Osteoblast (primary cell): ENCODE results near the gene PRSS38. TPM values are rescaled to one million over a fixed set of nuclear protein-coding genes. Genes with fewer than 3 reads are reported as not detected.
A peak's percentile ranks its signal among the peaks of the same experiment; 100 is the strongest.

Experiments
- DNase-seq: peaks from one replicate; pipeline ENCODE4 v3.0.0; 2011; ENCODE audit warnings: low spot score, mixed read lengths; ENCODE audit not compliant: insufficient read length; ENCODE audit errors: missing footprints
- H2AFZ ChIP-seq: 2 replicates; pipeline ENCODE4 v1.6.0; 2011; ENCODE audit warnings: mild to moderate bottlenecking, low read length
- H3K27ac ChIP-seq: 2 replicates; pipeline ENCODE4 v1.5.1; 2011; ENCODE audit warnings: mild to moderate bottlenecking, low read depth, low read length, moderate library complexity
- H3K27me3 ChIP-seq: 2 replicates; pipeline ENCODE4 v1.6.0; 2012; ENCODE audit warnings: mild to moderate bottlenecking, control low read depth, inconsistent platforms, low read length, moderate library complexity; ENCODE audit not compliant: insufficient read depth
- H3K36me3 ChIP-seq: 2 replicates; pipeline ENCODE4 v1.5.1; 2011; ENCODE audit warnings: mild to moderate bottlenecking, low read length, control low read depth, moderate library complexity; ENCODE audit not compliant: insufficient read depth
- H3K4me1 ChIP-seq: 2 replicates; pipeline ENCODE4 v1.5.1; 2011; ENCODE audit warnings: mild to moderate bottlenecking, low read length, control low read depth, moderate library complexity; ENCODE audit not compliant: insufficient read depth
- H3K4me2 ChIP-seq: 2 replicates; pipeline ENCODE4 v1.6.0; 2011; ENCODE audit warnings: mild to moderate bottlenecking, low read length; ENCODE audit not compliant: insufficient read depth
- H3K4me3 ChIP-seq: fragments of 200-600 bp; sonication (generic); 3 replicates; pipeline ENCODE4 v1.5.1; 2012; ENCODE audit warnings: mild to moderate bottlenecking, low read length, inconsistent platforms; ENCODE audit not compliant: insufficient read depth
- H3K79me2 ChIP-seq: 2 replicates; pipeline ENCODE4 v1.6.0; 2012; ENCODE audit warnings: mild to moderate bottlenecking, low read length, control low read depth, inconsistent platforms; ENCODE audit not compliant: insufficient read depth
- H3K9me3 ChIP-seq: 2 replicates; pipeline ENCODE4 v1.5.1; 2011; ENCODE audit warnings: low read depth, low read length, control low read depth
- H4K20me1 ChIP-seq: 2 replicates; pipeline ENCODE4 v1.6.0; 2012; ENCODE audit warnings: mild to moderate bottlenecking, low read length, control low read depth; ENCODE audit not compliant: insufficient read depth
- CTCF ChIP-seq: IDR thresholded peaks from 2 replicates; pipeline ENCODE4 v1.5.1; 2011; ENCODE audit warnings: mild to moderate bottlenecking, low read depth, low read length, moderate library complexity; ENCODE audit errors: extremely low read depth
- total RNA-seq: library from RNA; depleted of rRNA; stranded (reverse); fragments of >200 nt; gene quantifications from 2 replicates; pipeline ENCODE4 v1.2.3, GENCODE V29; 2012

Gene PRSS38
- total RNA-seq, 1 donor, result not detected

DNA sequence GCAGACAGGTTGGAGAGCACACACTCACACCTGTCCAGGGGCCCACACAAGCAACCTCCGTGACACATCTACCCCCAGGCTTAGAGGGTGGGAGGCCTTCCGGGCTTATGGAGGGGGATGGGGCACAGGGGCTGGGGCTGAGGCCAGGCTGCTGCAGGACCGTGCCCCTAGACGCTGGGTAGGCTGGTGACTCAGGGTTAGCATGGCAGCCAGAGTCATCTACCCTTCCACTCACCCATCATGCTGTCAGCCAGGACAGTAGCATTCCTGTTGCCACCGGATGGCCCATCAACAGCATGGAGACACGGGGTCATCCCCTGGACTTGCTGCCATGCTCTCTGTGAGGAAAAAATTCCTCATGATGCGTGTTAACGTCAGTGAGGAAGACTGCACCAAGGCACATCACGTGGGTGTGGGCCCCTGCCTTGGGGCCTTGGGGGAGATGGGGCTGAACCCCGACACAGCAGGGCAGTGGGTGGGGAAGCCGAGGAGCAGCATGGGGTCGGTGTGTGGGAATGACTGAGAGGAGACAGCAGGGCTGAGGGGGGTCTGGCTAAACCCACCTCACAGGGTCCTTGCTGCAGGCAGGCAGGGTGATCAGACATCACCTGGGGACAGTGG, 79.5 kb downstream of the PRSS38 start:
- no peaks in the 10 kb centered on the region for H3K9me3 ChIP-seq
- no peak overlapping the region for H3K4me2 ChIP-seq
- H4K20me1 ChIP-seq, result no peaks in the 10 kb centered on the region
- H3K27ac ChIP-seq, result no peak overlapping the region
- DNase-seq, result peak; percentile 58
- no peaks in the 10 kb centered on the region for H3K79me2 ChIP-seq
- no peak overlapping the region for H3K4me3 ChIP-seq
- no peaks in the 10 kb centered on the region for H3K27me3 ChIP-seq
- H3K36me3 ChIP-seq, result no peaks in the 10 kb centered on the region
- H2AFZ ChIP-seq, result no peak overlapping the region
- no peak for TF ChIP-seq CTCF
- no peaks in the 10 kb centered on the region for H3K4me1 ChIP-seq

Other genes starting within 250 kb of the PRSS38 start
- 27.5 and 30.4 TPM in 2 replicates for gene JMJD4, start 80.4 kb upstream of the PRSS38 start, total RNA-seq
- 47.7 and 51.4 TPM in 2 replicates for gene SNAP47, start 80.2 kb upstream of the PRSS38 start, total RNA-seq
- gene WNT9A, start 132.3 kb downstream of the PRSS38 start, total RNA-seq, result 0.36 and 0.88 TPM in 2 replicates
- not detected in 2 replicates for gene WNT3A, start 191.3 kb downstream of the PRSS38 start, total RNA-seq